Neuronal stem cell (in vitro differentiated cells): ENCODE data around the gene SOHLH1.

ENCODE experiments used
- DNase-seq: peaks from one replicate; pipeline ENCODE4 v3.0.0-alpha.2; 2013; ENCODE audit warnings: low spot score
- H2AFZ ChIP-seq: one replicate; pipeline ENCODE4 v1.6.1; 2013; ENCODE audit warnings: mild to moderate bottlenecking, low read length, inconsistent platforms
- H2AK5ac ChIP-seq: 2 replicates; pipeline ENCODE4 v1.6.1; 2013; ENCODE audit warnings: low read depth, mild to moderate bottlenecking, inconsistent platforms, low read length, moderate library complexity, mixed read lengths
- H2BK120ac ChIP-seq: 2 replicates; pipeline ENCODE4 v1.6.1; 2013; ENCODE audit warnings: low read depth, mild to moderate bottlenecking, inconsistent platforms, low read length, moderate library complexity, mixed read lengths
- H2BK12ac ChIP-seq: one replicate; pipeline ENCODE4 v1.6.1; 2013; ENCODE audit warnings: low read length, inconsistent platforms
- H2BK15ac ChIP-seq: 2 replicates; pipeline ENCODE4 v1.6.1; 2013; ENCODE audit warnings: mild to moderate bottlenecking, low read length, inconsistent platforms, mixed read lengths
- H2BK5ac ChIP-seq: one replicate; pipeline ENCODE4 v1.6.1; 2013; ENCODE audit warnings: inconsistent platforms, mild to moderate bottlenecking, low read length, moderate library complexity
- H3K14ac ChIP-seq: one replicate; pipeline ENCODE4 v1.6.1; 2013; ENCODE audit warnings: low read length, inconsistent platforms
- H3K18ac ChIP-seq: 2 replicates; pipeline ENCODE4 v1.6.1; 2013; ENCODE audit warnings: low read length, inconsistent platforms
- H3K23ac ChIP-seq: 2 replicates; pipeline ENCODE4 v1.6.1; 2013; ENCODE audit warnings: low read depth, mild to moderate bottlenecking, mixed read lengths, low read length, inconsistent platforms; ENCODE audit not compliant: poor library complexity
- H3K27ac ChIP-seq: replicated peaks from 3 replicates; pipeline ENCODE4 v1.5.1; 2013; ENCODE audit warnings: low read length, inconsistent platforms
- H3K27me3 ChIP-seq, 3 experiments: 2 replicates each; pipeline ENCODE4 v1.6.1; 2013; ENCODE audit warnings: low read length in 3 of 3, mild to moderate bottlenecking in 2 of 3, inconsistent platforms in 1 of 3, low read depth in 1 of 3, mixed read lengths in 1 of 3, moderate library complexity in 1 of 3; ENCODE audit not compliant: control insufficient read depth in 3 of 3, insufficient read depth in 3 of 3
- H3K36me3 ChIP-seq, 2 donors: replicated peaks in 1 of 2; 2 replicates each; pipeline ENCODE4 v1.6.1; 2013; ENCODE audit warnings: low read length in 2 of 2; ENCODE audit not compliant: control insufficient read depth in 2 of 2, insufficient read depth in 2 of 2
- H3K4ac ChIP-seq: 2 replicates; pipeline ENCODE4 v1.6.1; 2013; ENCODE audit warnings: inconsistent platforms, mild to moderate bottlenecking, low read length, moderate library complexity
- H3K4me1 ChIP-seq, 2 donors: 1 replicate in 1 of 2; 2 replicates in 1 of 2; pipeline ENCODE4 v1.6.1; 2013; ENCODE audit warnings: low read length in 2 of 2, low read depth in 1 of 2; ENCODE audit not compliant: control insufficient read depth in 2 of 2, insufficient read depth in 1 of 2
- H3K4me2 ChIP-seq: one replicate; pipeline ENCODE4 v1.6.1; 2013; ENCODE audit warnings: mild to moderate bottlenecking, low read length, inconsistent platforms; ENCODE audit not compliant: insufficient read depth, poor library complexity, severe bottlenecking
- H3K4me3 ChIP-seq, 2 donors: 2 replicates each; pipeline ENCODE4 v1.5.1; 2013; ENCODE audit warnings: low read length in 2 of 2, mild to moderate bottlenecking in 2 of 2, inconsistent platforms in 1 of 2, moderate library complexity in 1 of 2
- H3K79me1 ChIP-seq: one replicate; pipeline ENCODE4 v1.6.1; 2013; ENCODE audit warnings: low read depth, mild to moderate bottlenecking, inconsistent platforms, low read length, moderate library complexity
- H3K9ac ChIP-seq: one replicate; pipeline ENCODE4 v1.6.1; 2013; ENCODE audit warnings: mild to moderate bottlenecking, low read depth, low read length, inconsistent platforms; ENCODE audit not compliant: poor library complexity
- H3K9me3 ChIP-seq, 2 donors: replicated peaks in 1 of 2; 2 replicates each; pipeline versions ENCODE3 to v1.6.1; 2013; ENCODE audit warnings: low read length in 2 of 2, mild to moderate bottlenecking in 2 of 2, inconsistent platforms in 1 of 2, low read depth in 1 of 2, mixed read lengths in 1 of 2, moderate library complexity in 1 of 2; ENCODE audit not compliant: control insufficient read depth in 2 of 2, insufficient read depth in 1 of 2
- H4K8ac ChIP-seq: one replicate; pipeline ENCODE4 v1.6.1; 2013; ENCODE audit warnings: low read depth, mild to moderate bottlenecking, inconsistent platforms, low read length, moderate library complexity
- H4K91ac ChIP-seq: one replicate; pipeline ENCODE4 v1.6.1; 2013; ENCODE audit warnings: low read length, low read depth, mild to moderate bottlenecking, inconsistent platforms; ENCODE audit not compliant: poor library complexity
- WGBS, 2 donors: extraction: QIAGEN DNeasy Blood & Tissue Kit; methylation state at CpG; one replicate each; pipeline ENCODE4 v1.1.7; 2013; ENCODE audit warnings: missing lambda C conversion rate in 2 of 2, mixed read lengths in 1 of 2; ENCODE audit not compliant: insufficient read length in 2 of 2, insufficient replicate concordance in 1 of 2; ENCODE audit errors: extremely low coverage in 2 of 2; 5-methylcytosine and 5-hydroxymethylcytosine counted together

The SOHLH1 gene

DNA sequence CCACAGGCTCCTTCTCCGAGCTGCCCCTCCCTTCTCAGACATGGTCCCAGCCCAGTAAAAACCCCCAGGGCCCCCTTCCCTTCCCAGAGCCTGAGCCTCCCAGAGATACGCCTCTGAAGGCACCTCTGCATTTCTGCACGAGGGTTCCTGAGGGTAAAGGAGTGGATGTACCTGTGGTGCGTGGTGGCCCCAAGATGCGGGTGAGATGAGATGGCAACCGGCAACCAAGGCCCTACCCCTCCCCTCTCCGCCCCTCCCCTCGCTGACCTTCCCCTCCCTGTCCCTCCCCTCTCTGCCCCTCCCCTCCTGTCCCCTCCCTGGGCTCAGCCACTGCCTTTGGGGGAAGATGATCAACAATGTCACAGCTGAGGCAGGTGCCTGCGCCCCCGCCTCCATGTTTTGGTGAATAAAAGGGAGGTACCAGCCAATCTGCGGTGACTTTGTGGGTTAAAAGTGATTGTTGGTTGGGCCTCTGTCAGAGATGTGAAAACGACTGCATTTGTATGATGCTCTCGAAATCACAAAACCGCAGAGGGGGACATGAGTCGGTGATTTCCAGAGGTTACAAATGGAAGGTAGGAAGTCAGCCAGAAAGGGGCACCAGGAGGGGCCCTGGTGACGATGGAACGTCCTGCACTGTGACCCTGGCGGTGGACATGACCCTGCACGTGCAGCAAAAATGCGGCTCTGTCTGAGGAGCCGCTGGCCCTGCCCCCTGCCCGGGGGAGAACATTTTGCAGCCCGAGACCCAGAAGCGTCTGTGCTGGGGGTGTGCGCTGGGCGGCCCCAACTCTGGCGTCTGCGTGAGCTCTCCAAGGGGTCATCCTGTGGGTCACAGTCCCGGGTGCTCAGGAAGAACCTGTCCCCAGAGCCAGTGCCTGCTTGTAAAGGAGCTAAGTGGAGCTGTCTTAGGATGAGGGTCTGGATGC, 32.5 kb downstream of the SOHLH1 start:
- Histone ChIP-seq H3K4ac (no peak overlapping the region), H3K27me3 (peaks cover 0 to 4% (median 0%) of the 10 kb centered on the region in 3 experiments), H4K91ac (no peak overlapping the region), H3K27ac (no peak overlapping the region), H2BK15ac (peak overlapping the region; percentile 67), H3K36me3 (no peaks in the 10 kb centered on the region), H3K4me1 (peaks cover 11 to 14% of the 10 kb centered on the region in 2 donors), H2AFZ (no peak overlapping the region), H3K4me3 (no peak overlapping the region), H3K23ac (no peak overlapping the region), H3K79me1 (peaks cover 5% of the 10 kb centered on the region), H2BK120ac (no peak overlapping the region), H3K4me2 (no peak overlapping the region), H3K9me3 (peaks cover 0 to 4% of the 10 kb centered on the region in 2 donors), H3K18ac (peak overlapping the region; percentile 57), H2AK5ac (peak overlapping the region; percentile 70), H4K8ac (no peak overlapping the region), H2BK5ac (no peak overlapping the region), H2BK12ac (peak overlapping the region; percentile 58), H3K9ac (no peak overlapping the region), H3K14ac (peak overlapping the region; percentile 94)
- no CpG with 5 or more reads among the region's 29 CpGs for WGBS, 2 donors
- DNase-seq, result no peak

- H3K4me1 ChIP-seq, result peaks cover 13 to 15% of the 10 kb centered on the region in 2 donors
- H3K4me3 ChIP-seq, result no peak overlapping the region
- H2BK5ac ChIP-seq, result peak overlapping the region; percentile 66
- H3K23ac ChIP-seq, result no peak overlapping the region
- DNase-seq, result no peak
- H4K91ac ChIP-seq, result no peak overlapping the region
- H3K4me2 ChIP-seq, result no peak overlapping the region
- H3K18ac ChIP-seq, result peak overlapping the region; percentile 64
- no peak overlapping the region for H3K9ac ChIP-seq
- WGBS, 2 donors, result no CpG with 5 or more reads among the region's 12 CpGs
- H3K4ac ChIP-seq, result no peak overlapping the region
- H3K9me3 ChIP-seq, result peaks cover 0 to 4% of the 10 kb centered on the region in 2 donors
- no peak overlapping the region for H2BK15ac ChIP-seq
- H2BK120ac ChIP-seq, result no peak overlapping the region
- H3K27ac ChIP-seq, result no peak overlapping the region
- H2AFZ ChIP-seq, result no peak overlapping the region
- H4K8ac ChIP-seq, result no peak overlapping the region
- peaks cover 5% of the 10 kb centered on the region for H3K79me1 ChIP-seq
- no peak overlapping the region for H2AK5ac ChIP-seq
- peaks cover 0 to 4% (median 0%) of the 10 kb centered on the region in 3 experiments for H3K27me3 ChIP-seq
- no peaks in the 10 kb centered on the region for H3K36me3 ChIP-seq
- H2BK12ac ChIP-seq, result peak overlapping the region; percentile 84
- H3K14ac ChIP-seq, result no peak overlapping the region
Observed at GRCh38 chr9:135665795-135666189, 33.5 kb downstream of the SOHLH1 start.

GRCh38 chr9:135664801-135665794, 34.2 kb downstream of the SOHLH1 start:
- H2AFZ ChIP-seq, result no peak overlapping the region
- no peak overlapping the region for H3K27ac ChIP-seq
- peak overlapping the region; percentile 52 for H3K23ac ChIP-seq
- no peaks in the 10 kb centered on the region for H3K36me3 ChIP-seq
- H3K79me1 ChIP-seq, result peaks cover 5% of the 10 kb centered on the region
- no peak overlapping the region for H2BK120ac ChIP-seq
- WGBS, 2 donors, result no CpG with 5 or more reads among the region's 32 CpGs
- peak overlapping the region; percentile 39 for H3K9ac ChIP-seq
- peak overlapping the region; percentile 84 for H2BK12ac ChIP-seq
- H2AK5ac ChIP-seq, result peak overlapping the region; percentile 96
- no peak overlapping the region for H3K4ac ChIP-seq
- peak overlapping the region; percentile 25 for H3K14ac ChIP-seq
- peak overlapping the region; percentile 90 for H3K18ac ChIP-seq
- peak overlapping the region; percentile 90 for H2BK15ac ChIP-seq
- H3K9me3 ChIP-seq, result peaks cover 0 to 4% of the 10 kb centered on the region in 2 donors
- no peak overlapping the region for H3K4me2 ChIP-seq
- H3K4me3 ChIP-seq, result no peak overlapping the region
- no peak overlapping the region for H4K8ac ChIP-seq
- H3K4me1 ChIP-seq, result peaks cover 13 to 15% of the 10 kb centered on the region in 2 donors
- no peak overlapping the region for H4K91ac ChIP-seq
- DNase-seq, result no peak
- peak overlapping the region; percentile 83 for H2BK5ac ChIP-seq
- H3K27me3 ChIP-seq, result peaks cover 0 to 4% (median 0%) of the 10 kb centered on the region in 3 experiments
